ENCODE results near the gene FAM13B. TPM values are rescaled to one million over a fixed set of nuclear protein-coding genes. Genes with fewer than 3 reads are reported as not detected.
"Not testable (repeated sequence)": the region's sequence is repeated elsewhere in the genome, so short reads cannot be mapped to it uniquely, and the experiment has no call there.

The FAM13B gene
- polyA plus RNA-seq, 1 of the 3 experiments (the other 2 are of a cell fraction) = 13.0 TPM

DNA sequence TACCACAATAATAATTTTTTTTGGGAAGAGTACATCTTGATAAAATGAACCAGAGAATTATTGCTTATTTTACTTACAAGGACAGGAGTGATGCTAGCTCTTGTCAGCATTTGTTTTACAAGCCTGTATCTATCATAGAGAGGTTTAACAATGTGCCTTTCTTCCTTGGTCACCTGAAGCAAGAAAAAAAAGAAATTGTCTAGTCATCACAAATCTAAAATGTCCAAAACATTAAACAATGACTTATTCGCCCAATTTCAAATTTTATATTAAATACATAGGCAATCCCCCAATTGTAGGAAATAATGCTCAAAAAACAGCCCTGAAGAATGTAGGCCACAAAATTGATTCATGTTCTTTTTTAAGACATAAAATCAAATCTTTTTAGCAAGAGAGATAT is 87.1 kb downstream of the FAM13B start:
- no peak overlapping the region for H3K9ac ChIP-seq
- no peaks in the 10 kb centered on the region for H3K9me2 ChIP-seq
- POLR2A ChIA-PET = no interaction called here
- H3K27me3 ChIP-seq (ENCODE audit: insufficient read depth) = no peaks in the 10 kb centered on the region
- no peaks in the 10 kb centered on the region for H3K9me3 ChIP-seq
- no peak overlapping the region for H3K27ac ChIP-seq (ENCODE audit: low read depth in 2 of 2, low read length in 1 of 2)
- H3K4me1 ChIP-seq (ENCODE audit: control insufficient read depth in 1 of 2, insufficient read depth in 2 of 2, low read depth in 1 of 2, low read length in 1 of 2) = no peaks in the 10 kb centered on the region
- 100% methylated on average over 1 of the region's 1 CpG for WGBS (ENCODE audit: low lambda C conversion rate)
- no peak for TF ChIP-seq RAD21 (IDR thresholded peaks at IDR 0.05; ENCODE audit: low read length)
- TF ChIP-seq SIN3A (IDR thresholded peaks at IDR 0.05; ENCODE audit: borderline replicate concordance, low read depth, low read length) = no peak
- no peak for TF ChIP-seq CHD2 (IDR thresholded peaks at IDR 0.05; ENCODE audit: low read length, partially characterized antibody)
- TF ChIP-seq FOSL2 (IDR thresholded peaks at IDR 0.05; ENCODE audit: borderline replicate concordance, low read depth) = no peak
- peaks cover 72 to 91% of the 10 kb centered on the region in 2 experiments for H3K36me3 ChIP-seq (replicated peaks in 1 of 2; ENCODE audit: control insufficient read depth in 1 of 2, insufficient read depth in 2 of 2, low read length in 1 of 2)
- DNase-seq = no peak
- CTCF ChIA-PET = no interaction called here
- H3K4me2 ChIP-seq = no peak overlapping the region
- H4K20me1 ChIP-seq (ENCODE audit: insufficient read depth) = no peaks in the 10 kb centered on the region
- peaks cover 16% of the 10 kb centered on the region; the same call in 1 of the 2 replicates for H3K79me2 ChIP-seq (ENCODE audit: insufficient read depth)
- no peak overlapping the region for H3K4me3 ChIP-seq (ENCODE audit: low read depth in 2 of 2, low read length in 1 of 2)
- no peak overlapping the region for H2AFZ ChIP-seq (ENCODE audit: low read depth)
- peaks cover 6% of the 10 kb centered on the region for H3F3A ChIP-seq (replicated peaks; ENCODE audit: insufficient read depth)

DNA sequence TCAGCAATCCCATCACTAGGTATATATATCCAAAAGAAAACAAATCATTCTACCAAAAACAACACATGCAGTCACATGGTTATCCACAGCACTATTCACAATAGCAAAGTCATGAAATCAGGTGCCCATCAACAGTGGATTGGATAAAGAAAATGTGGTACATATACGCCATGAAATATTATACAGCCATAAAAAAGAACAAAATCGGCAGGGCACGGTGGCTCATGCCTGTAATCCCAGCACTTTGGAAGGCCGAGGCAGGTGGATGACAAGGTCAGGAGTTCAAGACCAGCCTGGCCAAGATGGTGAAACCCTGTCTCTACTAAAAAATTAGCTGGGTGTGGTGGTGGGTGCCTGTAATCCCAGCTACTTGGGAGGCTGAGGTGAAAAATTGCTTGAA is 88.6 kb downstream of the FAM13B start:
- H2AFZ ChIP-seq (ENCODE audit: low read depth); H3K4me1 ChIP-seq (ENCODE audit: control insufficient read depth in 1 of 2, insufficient read depth in 2 of 2, low read depth in 1 of 2, low read length in 1 of 2); H3F3A ChIP-seq (replicated peaks; ENCODE audit: insufficient read depth); H3K79me2 ChIP-seq (ENCODE audit: insufficient read depth); H3K9me3 ChIP-seq; H3K4me3 ChIP-seq (ENCODE audit: low read depth in 2 of 2, low read length in 1 of 2); H3K9ac ChIP-seq; DNase-seq; POLR2A ChIA-PET; H3K9me2 ChIP-seq; H4K20me1 ChIP-seq (ENCODE audit: insufficient read depth); H3K27me3 ChIP-seq (ENCODE audit: insufficient read depth); H3K27ac ChIP-seq (ENCODE audit: low read depth in 2 of 2, low read length in 1 of 2); H3K4me2 ChIP-seq; CTCF ChIA-PET: not testable (repeated sequence)
- H3K36me3 ChIP-seq (replicated peaks in 1 of 2; ENCODE audit: control insufficient read depth in 1 of 2, insufficient read depth in 2 of 2, low read length in 1 of 2) = peaks cover 85 to 90% of the 10 kb centered on the region in 2 experiments
- 92% methylated on average over 4 of the region's 4 CpGs for WGBS (ENCODE audit: low lambda C conversion rate)

- Histone ChIP-seq H4K20me1 (ENCODE audit: insufficient read depth) (no peaks in the 10 kb centered on the region), H3K4me3 (ENCODE audit: low read depth in 2 of 2, low read length in 1 of 2) (no peak overlapping the region), H3K36me3 (replicated peaks in 1 of 2; ENCODE audit: control insufficient read depth in 1 of 2, insufficient read depth in 2 of 2, low read length in 1 of 2) (peaks cover 67 to 78% of the 10 kb centered on the region in 2 experiments), H3K79me2 (ENCODE audit: insufficient read depth) (no peaks in the 10 kb centered on the region), H3K9me3 (no peaks in the 10 kb centered on the region), H3K9me2 (no peaks in the 10 kb centered on the region), H3K4me2 (no peak overlapping the region), H3K27me3 (ENCODE audit: insufficient read depth) (no peaks in the 10 kb centered on the region), H3K27ac (ENCODE audit: low read depth in 2 of 2, low read length in 1 of 2) (no peak overlapping the region), H2AFZ (ENCODE audit: low read depth) (no peak overlapping the region), H3K4me1 (ENCODE audit: control insufficient read depth in 1 of 2, insufficient read depth in 2 of 2, low read depth in 1 of 2, low read length in 1 of 2) (no peaks in the 10 kb centered on the region), H3F3A (replicated peaks; ENCODE audit: insufficient read depth) (no peaks in the 10 kb centered on the region), H3K9ac (no peak overlapping the region)
- ChIA-PET CTCF (no interaction called here), POLR2A (no interaction called here)
- DNase-seq = no peak
- TF ChIP-seq, protein P1, sequence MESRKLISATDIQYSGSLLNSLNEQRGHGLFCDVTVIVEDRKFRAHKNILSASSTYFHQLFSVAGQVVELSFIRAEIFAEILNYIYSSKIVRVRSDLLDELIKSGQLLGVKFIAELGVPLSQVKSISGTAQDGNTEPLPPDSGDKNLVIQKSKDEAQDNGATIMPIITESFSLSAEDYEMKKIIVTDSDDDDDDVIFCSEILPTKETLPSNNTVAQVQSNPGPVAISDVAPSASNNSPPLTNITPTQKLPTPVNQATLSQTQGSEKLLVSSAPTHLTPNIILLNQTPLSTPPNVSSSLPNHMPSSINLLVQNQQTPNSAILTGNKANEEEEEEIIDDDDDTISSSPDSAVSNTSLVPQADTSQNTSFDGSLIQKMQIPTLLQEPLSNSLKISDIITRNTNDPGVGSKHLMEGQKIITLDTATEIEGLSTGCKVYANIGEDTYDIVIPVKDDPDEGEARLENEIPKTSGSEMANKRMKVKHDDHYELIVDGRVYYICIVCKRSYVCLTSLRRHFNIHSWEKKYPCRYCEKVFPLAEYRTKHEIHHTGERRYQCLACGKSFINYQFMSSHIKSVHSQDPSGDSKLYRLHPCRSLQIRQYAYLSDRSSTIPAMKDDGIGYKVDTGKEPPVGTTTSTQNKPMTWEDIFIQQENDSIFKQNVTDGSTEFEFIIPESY (IDR thresholded peaks at IDR 0.05; ENCODE audit: borderline replicate concordance, low read depth) = no peak
- TF ChIP-seq GATA2 (CRISPR knock-in tag; IDR thresholded peaks at IDR 0.05) (no peak), FOXJ3 (CRISPR knock-in tag; IDR thresholded peaks at IDR 0.05) (no peak), SMC3 (IDR thresholded peaks at IDR 0.05; ENCODE audit: low read depth, low read length) (no peak), MEF2A (IDR thresholded peaks at IDR 0.05; ENCODE audit: borderline replicate concordance, low read depth) (no peak), RFX5 (IDR thresholded peaks at IDR 0.05; ENCODE audit: low read length) (no peak), YY1 (IDR thresholded peaks at IDR 0.05; ENCODE audit: low read depth) (no peak), JUND (IDR thresholded peaks at IDR 0.05) (no peak)
- WGBS (ENCODE audit: low lambda C conversion rate) = 87% methylated on average over 7 of the region's 7 CpGs
These were observed 93.5 kb downstream of the FAM13B start for GRCh38 chr5:137939331-137939730.

Data from SK-N-SH (cell line).